ENCODE data around the gene TNFSF10. TPM values are rescaled to one million over a fixed set of nuclear protein-coding genes. Genes with fewer than 3 reads are reported as not detected.
"Not testable (repeated sequence)": the region's sequence is repeated elsewhere in the genome, so short reads cannot be mapped to it uniquely, and the experiment has no call there.

TNFSF10 gene
- total RNA-seq, 1 donor from 2014 or later: 94.1 TPM

DNA sequence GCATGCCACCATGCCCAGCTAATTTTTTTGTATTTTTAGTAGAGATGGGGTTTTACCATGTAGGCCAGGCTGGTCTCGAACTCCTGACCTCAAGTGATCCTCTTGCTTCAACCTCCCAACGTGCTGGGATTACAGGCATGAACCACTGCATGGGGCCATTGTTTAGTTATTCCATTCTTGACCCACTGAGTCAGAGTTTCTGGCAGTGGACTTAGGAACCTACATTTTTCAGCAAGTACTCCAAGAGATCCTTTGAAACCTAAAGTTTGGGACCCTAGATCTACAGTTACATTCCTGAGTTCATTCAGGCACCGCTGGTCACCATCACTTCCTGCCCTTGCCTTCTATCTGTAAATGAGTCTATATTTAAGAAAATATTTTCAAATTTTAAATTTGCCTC, 1.4 kb upstream of the TNFSF10 start:
- Mint-ChIP-seq H3K4me3 (ENCODE audit: unreplicated experiment) (no peak overlapping the region), H3K4me1 (ENCODE audit: unreplicated experiment) (peaks cover 54% of the 10 kb centered on the region), H3K9me3 (ENCODE audit: unreplicated experiment) (no peaks in the 10 kb centered on the region), H3K36me3 (ENCODE audit: low read depth, unreplicated experiment) (peaks cover 1% of the 10 kb centered on the region), H3K27me3 (ENCODE audit: unreplicated experiment) (peaks cover 3% of the 10 kb centered on the region), H3K27ac (ENCODE audit: unreplicated experiment) (no peak overlapping the region)
- TF ChIP-seq, protein P1, sequence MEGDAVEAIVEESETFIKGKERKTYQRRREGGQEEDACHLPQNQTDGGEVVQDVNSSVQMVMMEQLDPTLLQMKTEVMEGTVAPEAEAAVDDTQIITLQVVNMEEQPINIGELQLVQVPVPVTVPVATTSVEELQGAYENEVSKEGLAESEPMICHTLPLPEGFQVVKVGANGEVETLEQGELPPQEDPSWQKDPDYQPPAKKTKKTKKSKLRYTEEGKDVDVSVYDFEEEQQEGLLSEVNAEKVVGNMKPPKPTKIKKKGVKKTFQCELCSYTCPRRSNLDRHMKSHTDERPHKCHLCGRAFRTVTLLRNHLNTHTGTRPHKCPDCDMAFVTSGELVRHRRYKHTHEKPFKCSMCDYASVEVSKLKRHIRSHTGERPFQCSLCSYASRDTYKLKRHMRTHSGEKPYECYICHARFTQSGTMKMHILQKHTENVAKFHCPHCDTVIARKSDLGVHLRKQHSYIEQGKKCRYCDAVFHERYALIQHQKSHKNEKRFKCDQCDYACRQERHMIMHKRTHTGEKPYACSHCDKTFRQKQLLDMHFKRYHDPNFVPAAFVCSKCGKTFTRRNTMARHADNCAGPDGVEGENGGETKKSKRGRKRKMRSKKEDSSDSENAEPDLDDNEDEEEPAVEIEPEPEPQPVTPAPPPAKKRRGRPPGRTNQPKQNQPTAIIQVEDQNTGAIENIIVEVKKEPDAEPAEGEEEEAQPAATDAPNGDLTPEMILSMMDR (IDR thresholded peaks at IDR 0.05; ENCODE audit: unreplicated experiment): no peak
- no peak for DNase-seq (ENCODE audit: low spot score)

DNA sequence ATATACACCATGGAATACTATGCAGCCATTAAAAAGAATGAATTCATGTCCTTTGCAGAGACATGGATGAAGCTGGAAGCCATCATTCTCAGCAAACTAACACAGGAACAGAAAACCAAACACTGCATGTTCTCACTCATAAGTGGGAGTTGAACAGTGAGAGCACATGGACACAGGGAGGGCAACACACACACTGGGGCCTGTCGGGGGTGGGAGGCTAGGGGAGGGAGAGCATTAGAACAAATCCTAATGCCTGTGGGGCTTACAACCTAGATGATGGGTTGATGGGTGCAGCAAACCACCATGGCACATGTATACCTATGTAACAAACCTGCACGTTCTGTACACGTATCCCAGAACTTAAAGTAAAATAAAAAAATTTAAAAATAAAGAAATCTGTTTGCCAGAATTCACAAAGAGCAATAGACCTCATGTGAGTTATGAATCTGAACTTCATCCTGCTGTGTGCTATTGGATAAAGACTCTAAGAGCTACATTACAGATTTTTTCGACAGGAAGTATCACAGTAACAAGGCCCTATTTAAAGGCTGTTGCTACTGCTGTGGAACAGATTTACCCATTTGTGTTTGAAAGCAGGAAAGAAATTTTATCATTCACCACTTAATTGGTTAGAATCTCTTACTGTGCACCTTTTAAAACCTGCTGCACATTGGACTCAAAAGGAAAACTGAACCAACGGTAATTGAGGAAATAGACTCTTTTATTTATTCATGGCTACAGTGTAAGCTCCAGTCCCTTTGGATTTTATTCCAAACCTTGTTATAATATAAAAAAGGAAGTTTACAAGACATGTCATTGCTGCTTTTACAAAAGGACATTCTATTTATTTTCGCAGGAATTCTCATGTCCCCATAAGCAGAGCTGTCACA, 1.1 kb downstream of the TNFSF10 start:
- not testable (repeated sequence) for DNase-seq (ENCODE audit: low spot score); H3K9me3 Mint-ChIP-seq (ENCODE audit: unreplicated experiment); H3K27me3 Mint-ChIP-seq (ENCODE audit: unreplicated experiment)
- peak overlapping the region; percentile 92 for H3K4me3 Mint-ChIP-seq (ENCODE audit: unreplicated experiment)
- H3K36me3 Mint-ChIP-seq (ENCODE audit: low read depth, unreplicated experiment): peaks cover 11% of the 10 kb centered on the region
- peaks cover 56% of the 10 kb centered on the region for H3K4me1 Mint-ChIP-seq (ENCODE audit: unreplicated experiment)
- peak overlapping the region; percentile 32 for H3K27ac Mint-ChIP-seq (ENCODE audit: unreplicated experiment)

DNA sequence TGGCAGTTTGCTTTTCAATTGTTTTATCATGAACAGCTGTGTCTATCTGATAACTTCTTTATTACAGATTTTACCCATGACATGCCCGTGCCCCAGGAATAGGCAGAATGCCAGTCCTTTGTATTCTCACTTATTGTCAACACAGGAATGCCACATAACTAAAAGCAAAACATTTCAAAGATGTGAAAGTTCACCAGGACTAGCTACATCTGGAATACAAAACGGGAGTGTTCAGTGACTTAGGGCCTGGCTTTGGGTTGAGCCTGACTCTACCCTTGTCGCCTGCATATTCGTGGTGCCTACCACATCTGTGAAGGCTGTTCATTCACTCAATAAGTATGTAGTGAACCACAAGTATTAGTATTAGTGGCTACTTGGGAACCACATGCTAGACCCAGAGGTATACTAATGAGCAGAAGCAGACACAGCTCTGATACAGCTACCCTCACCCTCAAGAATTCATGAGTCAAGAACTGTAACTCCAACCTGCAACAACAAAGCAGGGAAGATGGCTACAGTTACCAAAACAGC, 2.9 kb downstream of the TNFSF10 start:
- Mint-ChIP-seq H3K9me3 (ENCODE audit: unreplicated experiment) (no peaks in the 10 kb centered on the region), H3K36me3 (ENCODE audit: low read depth, unreplicated experiment) (peaks cover 23% of the 10 kb centered on the region), H3K27me3 (ENCODE audit: unreplicated experiment) (peaks cover 8% of the 10 kb centered on the region), H3K4me3 (ENCODE audit: unreplicated experiment) (peak overlapping the region; percentile 92), H3K4me1 (ENCODE audit: unreplicated experiment) (peaks cover 71% of the 10 kb centered on the region), H3K27ac (ENCODE audit: unreplicated experiment) (no peak overlapping the region)
- no peak for DNase-seq (ENCODE audit: low spot score)
- TF ChIP-seq, protein P1 (IDR thresholded peaks at IDR 0.05; ENCODE audit: unreplicated experiment): no peak

DNA sequence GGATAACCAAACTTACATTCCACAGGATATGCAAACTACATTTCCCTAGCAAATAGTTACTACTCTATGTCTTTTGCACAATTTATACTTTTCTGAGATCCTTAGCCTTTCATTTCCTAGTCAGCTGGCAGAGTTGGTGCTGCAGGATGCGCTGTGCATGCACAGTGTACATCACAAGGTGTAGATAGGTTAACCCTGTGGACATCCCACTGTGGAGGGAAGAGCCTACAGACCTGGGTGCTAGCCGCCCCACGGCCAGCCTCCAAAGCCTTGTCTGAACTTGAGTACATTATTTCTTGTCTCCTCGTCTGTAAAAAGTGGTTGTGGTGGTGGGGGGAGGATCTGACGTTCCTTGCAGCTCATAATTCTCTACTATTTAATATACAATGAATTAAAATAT, 3.5 kb downstream of the TNFSF10 start:
- peak overlapping the region; percentile 57 for H3K4me3 Mint-ChIP-seq (ENCODE audit: unreplicated experiment)
- no peak overlapping the region for H3K27ac Mint-ChIP-seq (ENCODE audit: unreplicated experiment)
- no peak for DNase-seq (ENCODE audit: low spot score)
- H3K36me3 Mint-ChIP-seq (ENCODE audit: low read depth, unreplicated experiment): peaks cover 29% of the 10 kb centered on the region
- H3K27me3 Mint-ChIP-seq (ENCODE audit: unreplicated experiment): peaks cover 8% of the 10 kb centered on the region
- H3K9me3 Mint-ChIP-seq (ENCODE audit: unreplicated experiment): no peaks in the 10 kb centered on the region
- H3K4me1 Mint-ChIP-seq (ENCODE audit: unreplicated experiment): peaks cover 73% of the 10 kb centered on the region
- TF ChIP-seq, protein P1 (IDR thresholded peaks at IDR 0.05; ENCODE audit: unreplicated experiment): no peak

DNA sequence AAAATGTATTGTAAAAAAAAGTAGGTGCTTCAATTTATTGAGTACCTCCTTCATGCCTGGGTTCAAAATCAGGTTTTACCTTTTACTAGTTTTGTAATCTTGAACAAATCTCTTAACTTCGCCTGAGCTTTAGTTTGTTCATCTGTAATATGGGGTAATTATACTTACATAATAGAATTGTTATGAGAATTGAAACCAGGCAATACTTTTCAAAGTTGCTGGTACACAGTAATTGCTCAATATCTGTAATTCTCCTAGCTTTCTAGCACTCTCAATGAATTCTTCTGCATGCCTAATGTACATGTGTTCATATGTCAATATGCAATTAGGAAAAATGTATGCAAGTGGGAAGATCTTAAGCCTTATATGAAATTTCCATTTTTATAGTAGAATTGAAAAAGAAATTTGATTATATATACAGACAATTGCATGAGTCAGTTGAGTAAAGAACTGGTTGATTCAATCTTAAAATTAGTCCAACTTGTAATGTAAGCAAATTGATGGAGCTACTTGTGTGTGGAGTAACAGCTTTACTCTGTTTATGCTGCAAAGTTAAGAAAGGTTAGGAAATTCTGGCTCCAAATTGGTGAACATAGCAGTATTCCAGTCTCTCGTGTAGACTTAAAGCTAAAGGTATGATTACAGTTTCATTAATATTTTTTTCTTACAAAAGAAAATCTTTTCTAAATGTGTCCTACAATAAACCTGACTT, 4.1 kb downstream of the TNFSF10 start:
- Mint-ChIP-seq H3K36me3 (ENCODE audit: low read depth, unreplicated experiment) (peaks cover 36% of the 10 kb centered on the region), H3K27me3 (ENCODE audit: unreplicated experiment) (peaks cover 8% of the 10 kb centered on the region), H3K9me3 (ENCODE audit: unreplicated experiment) (no peaks in the 10 kb centered on the region), H3K4me1 (ENCODE audit: unreplicated experiment) (peaks cover 77% of the 10 kb centered on the region), H3K27ac (ENCODE audit: unreplicated experiment) (no peak overlapping the region), H3K4me3 (ENCODE audit: unreplicated experiment) (no peak overlapping the region)
- no peak for DNase-seq (ENCODE audit: low spot score)
- TF ChIP-seq, protein P1 (IDR thresholded peaks at IDR 0.05; ENCODE audit: unreplicated experiment): no peak

All from endothelial cell (in vitro differentiated cells).